ENCODE results near the gene KY. TPM values are rescaled to one million over a fixed set of nuclear protein-coding genes. Genes with fewer than 3 reads are reported as not detected.
"Not testable (repeated sequence)": the region's sequence is repeated elsewhere in the genome, so short reads cannot be mapped to it uniquely, and the experiment has no call there.

The KY gene
- total RNA-seq, 1 donor from 2014 or later, result 0.12 TPM

GRCh38 chr3:134576831-134577230 is 74.0 kb downstream of the KY start:
- Mint-ChIP-seq H3K4me1 (ENCODE audit: low read depth) (peaks cover 2% of the 10 kb centered on the region), H3K27me3 (ENCODE audit: low read depth) (no peaks in the 10 kb centered on the region), H3K9me3 (ENCODE audit: low read depth) (peaks cover 19% of the 10 kb centered on the region), H3K4me3 (ENCODE audit: unreplicated experiment) (no peak overlapping the region), H3K27ac (ENCODE audit: unreplicated experiment) (no peak overlapping the region), H3K36me3 (ENCODE audit: low read depth) (peaks cover 9% of the 10 kb centered on the region)
- TF ChIP-seq CTCF (IDR thresholded peaks at IDR 0.05), result no peak
- no peak for DNase-seq (ENCODE audit: low spot score)

- no peak for DNase-seq (ENCODE audit: low spot score)
- peaks cover 2% of the 10 kb centered on the region for H3K4me1 Mint-ChIP-seq (ENCODE audit: low read depth)
- peaks cover 9% of the 10 kb centered on the region for H3K36me3 Mint-ChIP-seq (ENCODE audit: low read depth)
- peaks cover 19% of the 10 kb centered on the region for H3K9me3 Mint-ChIP-seq (ENCODE audit: low read depth)
- H3K4me3 Mint-ChIP-seq (ENCODE audit: unreplicated experiment), result no peak overlapping the region
- H3K27ac Mint-ChIP-seq (ENCODE audit: unreplicated experiment), result no peak overlapping the region
- no peak for TF ChIP-seq CTCF (IDR thresholded peaks at IDR 0.05)
- no peaks in the 10 kb centered on the region for H3K27me3 Mint-ChIP-seq (ENCODE audit: low read depth)
Observed at GRCh38 chr3:134576426-134576825, 74.4 kb downstream of the KY start.

GRCh38 chr3:134569899-134570298 is 80.9 kb downstream of the KY start:
- peaks cover 11% of the 10 kb centered on the region for H3K36me3 Mint-ChIP-seq (ENCODE audit: low read depth)
- not testable (repeated sequence) for H3K27ac Mint-ChIP-seq (ENCODE audit: unreplicated experiment); H3K4me3 Mint-ChIP-seq (ENCODE audit: unreplicated experiment); H3K4me1 Mint-ChIP-seq (ENCODE audit: low read depth); H3K27me3 Mint-ChIP-seq (ENCODE audit: low read depth); DNase-seq (ENCODE audit: low spot score)
- H3K9me3 Mint-ChIP-seq (ENCODE audit: low read depth), result peaks cover 26% of the 10 kb centered on the region

GRCh38 chr3:134568790-134569189 is 82.0 kb downstream of the KY start:
- DNase-seq (ENCODE audit: low spot score), result no peak
- Mint-ChIP-seq H3K4me3 (ENCODE audit: unreplicated experiment) (no peak overlapping the region), H3K9me3 (ENCODE audit: low read depth) (peaks cover 26% of the 10 kb centered on the region), H3K27ac (ENCODE audit: unreplicated experiment) (no peak overlapping the region), H3K36me3 (ENCODE audit: low read depth) (peaks cover 17% of the 10 kb centered on the region), H3K4me1 (ENCODE audit: low read depth) (no peaks in the 10 kb centered on the region), H3K27me3 (ENCODE audit: low read depth) (no peaks in the 10 kb centered on the region)
- TF ChIP-seq CTCF (IDR thresholded peaks at IDR 0.05), result no peak

- Mint-ChIP-seq H3K4me1 (ENCODE audit: low read depth) (no peaks in the 10 kb centered on the region), H3K36me3 (ENCODE audit: low read depth) (peaks cover 22% of the 10 kb centered on the region), H3K27me3 (ENCODE audit: low read depth) (no peaks in the 10 kb centered on the region), H3K9me3 (ENCODE audit: low read depth) (peaks cover 15% of the 10 kb centered on the region), H3K27ac (ENCODE audit: unreplicated experiment) (no peak overlapping the region), H3K4me3 (ENCODE audit: unreplicated experiment) (no peak overlapping the region)
- no peak for DNase-seq (ENCODE audit: low spot score)
- TF ChIP-seq CTCF (IDR thresholded peaks at IDR 0.05), result no peak
Observed at GRCh38 chr3:134567605-134568004, 83.2 kb downstream of the KY start.

- Mint-ChIP-seq H3K27ac (ENCODE audit: unreplicated experiment) (no peak overlapping the region), H3K4me1 (ENCODE audit: low read depth) (no peaks in the 10 kb centered on the region), H3K27me3 (ENCODE audit: low read depth) (no peaks in the 10 kb centered on the region)
Observed at GRCh38 chr3:134564991-134565390, 85.8 kb downstream of the KY start.

More at GRCh38 chr3:134564991-134565390, 85.8 kb downstream of the KY start:
- Mint-ChIP-seq H3K4me3 (ENCODE audit: unreplicated experiment) (no peak overlapping the region), H3K9me3 (ENCODE audit: low read depth) (peaks cover 7% of the 10 kb centered on the region), H3K36me3 (ENCODE audit: low read depth) (peaks cover 26% of the 10 kb centered on the region)
- no peak for TF ChIP-seq CTCF (IDR thresholded peaks at IDR 0.05)
- DNase-seq (ENCODE audit: low spot score), result no peak
